K562 (cell line): ENCODE results near the gene LRMDA. TPM values are rescaled to one million over a fixed set of nuclear protein-coding genes. Genes with fewer than 3 reads are reported as not detected.

Experiments
- ATAC-seq: fragments of 200-7000 bp; cut with Tn5 transposase; 3 replicates; pipeline ENCODE4 v1.9.1; 2020; ENCODE audit warnings: moderate library complexity
- BruUV-seq: library from RNA; stranded (reverse); fragments of 400-500 nt; replicated peaks from 2 replicates; lab custom pipeline; 2021; lab: Mats Ljungman, UMichigan
- CTCF ChIA-PET: fragments of 300-600 bp; formaldehyde crosslinking; extraction: SDS; loops from one replicate; lab custom pipeline; 2021; ENCODE audit warnings: low intra/inter-chr PET ratio; lab: Yijun Ruan, JAX
- POLR2A ChIA-PET: fragments of 300-600, 350-650 bp; sonication (Branson Sonifier 250); formaldehyde crosslinking; extraction: SDS; loops from one replicate; lab custom pipeline; 2021; ENCODE audit warnings: antibody characterized with exemption, inconsistent platforms; lab: Yijun Ruan, JAX
- DNase-seq, 4 experiments: peaks; one replicate each; pipeline versions ENCODE4 v3.0.0 to v3.0.0-alpha.2; 2011 to 2018; ENCODE audit warnings: low spot score in 3 of 4, mixed read lengths in 3 of 4; ENCODE audit errors: extremely low read depth in 1 of 4
- FAIRE-seq: peaks from 2 replicates; lab custom pipeline; 2011; peaks lifted over from hg19 to GRCh38; lab: Jason Lieb, UNC
- H2AFZ ChIP-seq: 2 replicates; pipeline ENCODE4 v1.6.0; 2011; ENCODE audit warnings: low read depth, low read length, control low read depth, inconsistent platforms
- H3K27ac ChIP-seq: fragments of 200-600 bp; 3 replicates; pipeline ENCODE4 v1.8.0; 2011; ENCODE audit warnings: low read depth, mild to moderate bottlenecking, control low read depth, inconsistent platforms, low read length, moderate library complexity, mixed read lengths; ENCODE audit errors: extremely low read depth
- H3K27me3 ChIP-seq, 2 experiments: fragments of 300-600 bp in 1 of 2; 2 replicates in 1 of 2; 3 replicates in 1 of 2; pipeline versions ENCODE4 v1.6.0 to v1.8.0; 2011; ENCODE audit warnings: inconsistent platforms in 2 of 2, low read length in 2 of 2, mild to moderate bottlenecking in 1 of 2, mixed read lengths in 1 of 2, moderate library complexity in 1 of 2; ENCODE audit not compliant: control insufficient read depth in 2 of 2, insufficient read depth in 2 of 2
- H3K36me3 ChIP-seq: fragments of 300-600 bp; 3 replicates; pipeline ENCODE4 v1.8.0; 2011; ENCODE audit warnings: mild to moderate bottlenecking, low read length, inconsistent platforms; ENCODE audit not compliant: control insufficient read depth, insufficient read depth
- H3K4me1 ChIP-seq, 2 experiments: fragments of 200-600 bp in 1 of 2; replicated peaks in 1 of 2; 2 replicates in 1 of 2; 3 replicates in 1 of 2; pipeline versions ENCODE4 v1.5.1 to v1.8.0; 2011; ENCODE audit warnings: inconsistent platforms in 2 of 2, low read length in 2 of 2, mild to moderate bottlenecking in 1 of 2, mixed read lengths in 1 of 2, moderate library complexity in 1 of 2; ENCODE audit not compliant: control insufficient read depth in 2 of 2, insufficient read depth in 2 of 2
- H3K4me2 ChIP-seq: 2 replicates; pipeline ENCODE4 v1.6.1; 2011; ENCODE audit warnings: low read length, control low read depth, inconsistent platforms, mixed read lengths; ENCODE audit not compliant: insufficient read depth
- H3K4me3 ChIP-seq: fragments of 200-600 bp; sonication (generic), shearing (Covaris generic); 2 replicates; pipeline ENCODE4 v1.5.1; 2016; ENCODE audit warnings: control low read depth, inconsistent platforms
- H3K79me2 ChIP-seq: fragments of 200-600 bp; 3 replicates; pipeline ENCODE4 v1.8.0; 2011; ENCODE audit warnings: low read length, inconsistent platforms; ENCODE audit not compliant: control insufficient read depth, insufficient read depth
- H3K9ac ChIP-seq, 2 experiments: 2 replicates each; pipeline versions ENCODE4 v1.6.0 to v1.6.1; 2011; ENCODE audit warnings: low read depth in 2 of 2, low read length in 2 of 2, control low read depth in 1 of 2, inconsistent platforms in 1 of 2, mild to moderate bottlenecking in 1 of 2, mixed read lengths in 1 of 2; ENCODE audit not compliant: insufficient read depth in 1 of 2
- H3K9me1 ChIP-seq: one replicate; pipeline ENCODE4 v1.6.0; 2011; ENCODE audit warnings: inconsistent platforms, mild to moderate bottlenecking, low read length, moderate library complexity; ENCODE audit not compliant: control insufficient read depth, insufficient read depth
- H3K9me3 ChIP-seq: replicated peaks from 2 replicates; pipeline ENCODE4 v1.5.1; 2011; ENCODE audit warnings: low read depth, low read length, inconsistent platforms; ENCODE audit not compliant: control insufficient read depth, insufficient read depth
- H4K20me1 ChIP-seq: replicated peaks from 2 replicates; pipeline ENCODE4 v1.6.1; 2011; ENCODE audit warnings: low read length, inconsistent platforms, mixed read lengths; ENCODE audit not compliant: control insufficient read depth, insufficient read depth
- CREB5 ChIP-seq: fragments of 250-450 bp; sonication (Bioruptor Pico); IDR thresholded peaks from 2 replicates; pipeline ENCODE4 v1.5.0; 2020; ENCODE audit warnings: mild to moderate bottlenecking
- CREBBP ChIP-seq: IDR thresholded peaks from one replicate; pipeline ENCODE4 v1.6.1; 2012; ENCODE audit warnings: low read depth, mild to moderate bottlenecking, control low read depth, inconsistent platforms, low read length
- ELF2 ChIP-seq: fragments of 250-450 bp; sonication (Bioruptor Pico); IDR thresholded peaks from 2 replicates; pipeline ENCODE4 v1.5.0; 2021; ENCODE audit warnings: mild to moderate bottlenecking
- FOXP4 ChIP-seq: sonication (generic); formaldehyde crosslinking; IDR thresholded peaks from 2 replicates; pipeline ENCODE4 v1.8.0; 2022; ENCODE audit warnings: mild to moderate bottlenecking, missing genetic modification reagents, borderline replicate concordance
- MCM2 ChIP-seq: fragments of 450-650 bp; IDR thresholded peaks from 2 replicates; pipeline ENCODE4 v1.6.1; 2017; ENCODE audit warnings: low read depth, mild to moderate bottlenecking
- NFE2 ChIP-seq: IDR thresholded peaks from 2 replicates; pipeline ENCODE4 v1.6.1; 2014; ENCODE audit warnings: antibody characterized with exemption, low read depth
- POLR2G ChIP-seq: fragments of 200-400 bp; formaldehyde crosslinking; IDR thresholded peaks from 2 replicates; pipeline ENCODE4 v1.6.1; 2017; ENCODE audit warnings: low read depth, mild to moderate bottlenecking, antibody characterized with exemption, low read length, moderate library complexity
- PRMT5 ChIP-seq: sonication (generic); formaldehyde crosslinking; IDR thresholded peaks from 2 replicates; pipeline ENCODE4 v1.5.0; 2020; ENCODE audit warnings: missing genetic modification reagents
- RBBP5 ChIP-seq: fragments of 200-600 bp; sonication (generic); IDR thresholded peaks from 2 replicates; pipeline ENCODE4 v1.6.1; 2012; ENCODE audit warnings: borderline replicate concordance, mild to moderate bottlenecking, low read length, control low read depth, inconsistent platforms; ENCODE audit not compliant: insufficient read depth, poor library complexity, severe bottlenecking
- ZBTB7A ChIP-seq: IDR thresholded peaks from 2 replicates; pipeline ENCODE4 v1.6.1; 2011; ENCODE audit warnings: low read depth, mild to moderate bottlenecking, low read length, moderate library complexity, borderline replicate concordance; ENCODE audit not compliant: control insufficient read depth
- ZFP1 ChIP-seq: fragments of 450-650 bp; formaldehyde crosslinking; IDR thresholded peaks from 2 replicates; pipeline ENCODE4 v1.4.0; 2020; ENCODE audit warnings: mild to moderate bottlenecking, mixed read lengths
- ZKSCAN1 ChIP-seq: fragments of 150-350 bp; IDR thresholded peaks from 2 replicates; pipeline ENCODE4 v1.6.1; 2016; ENCODE audit warnings: low read depth, low read length
- ZNF668 ChIP-seq: fragments of 250-450 bp; sonication (Bioruptor Pico); IDR thresholded peaks from 2 replicates; pipeline ENCODE4 v1.8.0; 2022; ENCODE audit warnings: mild to moderate bottlenecking, inconsistent platforms
- in situ Hi-C: fragments of 300-500 bp; cut with MboI; formaldehyde crosslinking; loops from 4 replicates; pipeline ENCODE4 v1.15.0; 2018; ENCODE audit warnings: inconsistent platforms, mixed read lengths
- intact Hi-C: fragments of 100-400 bp; cut with micrococcal nuclease; formaldehyde crosslinking; loops from 2 replicates; pipeline ENCODE4 v1.14.2; 2022
- polyA plus RNA-seq, 8 experiments: library from polyadenylated mRNA; depleted of rRNA in 4 of 8; stranded (reverse) in 5 of 8; unstranded in 3 of 8; fragments of >200 nt; fragmentation: Nextera tagmentation in 2 of 8; fragmentation: Illumina TruSeq in 1 of 8; extraction: Ambion mirVana in 2 of 8; extraction: Trizol in 1 of 8; gene quantifications; 2 replicates each; pipeline versions ENCODE4 v1.2.1 to v1.2.3, GENCODE V29; 2011 to 2014; ENCODE audit warnings: inconsistent platforms in 1 of 8, missing spikeins in 1 of 8
- total RNA-seq, 7 experiments: library from RNA; depleted of rRNA in 6 of 7; stranded (reverse); fragments of >200 nt in 6 of 7; fragmentation: Illumina TruSeq in 2 of 7; extraction: Trizol in 2 of 7; gene quantifications; 2 replicates each; pipeline versions ENCODE4 v1.2.1 to v1.2.3, GENCODE V29; 2011 to 2021; ENCODE audit warnings: low replicate concordance in 1 of 7

The LRMDA gene
- total and polyA plus RNA-seq, 9 of the 15 experiments (the other 6 are each of a cell fraction or from before 2014, with no cell fraction given): 0.25 TPM; not detected in 8

DNA sequence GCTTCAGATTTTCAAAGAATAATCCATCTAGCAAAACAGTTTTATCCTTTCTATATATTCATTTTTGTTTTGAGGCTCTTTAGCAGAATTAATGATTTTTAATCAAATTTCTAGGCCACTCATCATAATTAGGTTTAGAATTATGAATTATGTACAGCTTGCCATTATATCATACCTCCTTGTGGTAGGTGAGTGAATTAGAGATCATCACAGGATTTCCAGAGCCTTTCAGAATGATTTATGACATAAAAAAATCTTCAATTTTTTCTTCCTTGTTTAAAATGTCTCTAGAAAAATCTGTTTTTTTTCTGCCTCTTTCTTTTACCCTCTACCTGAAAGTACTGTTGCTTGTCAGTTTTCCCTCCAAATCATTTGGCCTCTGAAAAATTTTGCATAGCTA lies 433.3 kb downstream of the LRMDA start:
- H3K79me2 ChIP-seq: no peaks in the 10 kb centered on the region
- no peaks in the 10 kb centered on the region for H3K9me1 ChIP-seq
- no peak for DNase-seq
- no peaks in the 10 kb centered on the region for H4K20me1 ChIP-seq
- intact Hi-C loops: no loop called here
- no peak overlapping the region for H3K4me3 ChIP-seq
- H3K36me3 ChIP-seq: no peaks in the 10 kb centered on the region
- CTCF ChIA-PET: no interaction called here
- no peak overlapping the region for H3K9ac ChIP-seq
- no peak for FAIRE-seq
- POLR2A ChIA-PET: no interaction called here
- ATAC-seq: no peak
- in situ Hi-C loops: no loop called here
- BruUV-seq: no TSS peak
- no peaks in the 10 kb centered on the region for H3K27me3 ChIP-seq
- H3K27ac ChIP-seq: no peak overlapping the region
- H3K9me3 ChIP-seq: no peaks in the 10 kb centered on the region
- H3K4me2 ChIP-seq: no peak overlapping the region
- no peaks in the 10 kb centered on the region for H3K4me1 ChIP-seq
- H2AFZ ChIP-seq: no peak overlapping the region
- TF ChIP-seq RBBP5 (no peak), CREBBP (no peak), POLR2G (no peak), FOXP4 (CRISPR knock-in tag) (no peak), ELF2 (CRISPR knock-in tag) (no peak), MCM2 (no peak), PRMT5 (no peak), CREB5 (CRISPR knock-in tag) (no peak), ZNF668 (CRISPR knock-in tag) (no peak), ZFP1 (no peak), ZKSCAN1 (no peak), ZBTB7A (no peak), NFE2 (no peak)
